H1 (cell line): ENCODE results near the gene GLE1. TPM values are rescaled to one million over a fixed set of nuclear protein-coding genes. Genes with fewer than 3 reads are reported as not detected.

Source experiments
- CBX5 ChIP-seq: fragments of 300-800, 300-1000 bp; sonication (generic); IDR thresholded peaks from 2 replicates; pipeline ENCODE4 v1.7.1; 2016; ENCODE audit warnings: antibody characterized with exemption, low read length, low read depth
- CREB1 ChIP-seq: IDR thresholded peaks from 2 replicates; pipeline ENCODE4 v1.6.1; 2012; ENCODE audit warnings: inconsistent platforms
- E2F6 ChIP-seq: IDR thresholded peaks from 2 replicates; pipeline ENCODE4 v1.6.1; 2012; ENCODE audit warnings: inconsistent platforms
- EZH2 ChIP-seq: fragments of 200-600 bp; sonication (generic); IDR thresholded peaks from 2 replicates; pipeline ENCODE4 v1.7.1; 2012; ENCODE audit warnings: low read depth, mild to moderate bottlenecking, moderate library complexity, low read length, inconsistent platforms; ENCODE audit not compliant: severe bottlenecking
- KDM1A ChIP-seq: fragments of 200-600, 300-600 bp; sonication (generic); IDR thresholded peaks from 2 replicates; pipeline ENCODE4 v1.7.1; 2016; ENCODE audit warnings: mild to moderate bottlenecking, low read length, borderline replicate concordance
- PHF8 ChIP-seq: fragments of 200-600 bp; sonication (generic); conservative IDR thresholded peaks from 2 replicates; pipeline ENCODE4 v1.7.1; 2012; ENCODE audit warnings: low read depth, mild to moderate bottlenecking, inconsistent platforms, low read length, moderate library complexity
- RXRA ChIP-seq: IDR thresholded peaks from 2 replicates; pipeline ENCODE4 v1.6.1; 2011; ENCODE audit warnings: low read depth, mild to moderate bottlenecking, low read length, moderate library complexity; ENCODE audit not compliant: insufficient read depth
- polyA plus RNA-seq, 7 experiments: library from polyadenylated mRNA; depleted of rRNA in 3 of 7; stranded (reverse) in 5 of 7; unstranded in 2 of 7; fragments of >200 nt in 5 of 7; fragments of 200-250 nt in 2 of 7; gene quantifications; 1 replicate in 5 of 7; 2 replicates in 1 of 7; 4 replicates in 1 of 7; pipeline versions ENCODE4 v1.2.1 to v1.2.3, GENCODE V29; 2011 to 2013; ENCODE audit warnings: missing spikeins in 2 of 7, mixed read lengths in 2 of 7
- total RNA-seq: library from RNA; stranded (reverse); fragmentation: NEBNext Ultra II Directional; extraction: Animal tissue kit (Norgen Biotek cat#: 25700); gene quantifications from 2 replicates; pipeline ENCODE4 v1.2.1, GENCODE V29; 2021

Gene GLE1
- total and polyA plus RNA-seq, 2 of the 8 experiments (the other 6 are each of a cell fraction or from before 2014, with no cell fraction given): 9.6 to 14.9 TPM

GRCh38 chr9:128512820-128513219, 8.3 kb downstream of the GLE1 start (continued):
- TF ChIP-seq CBX5 (no peak), EZH2 (no peak), RXRA (no peak), KDM1A (no peak), E2F6 (no peak), CREB1 (no peak), PHF8 (no peak)
